GM12874 (cell line): ENCODE measurements around the gene MCAM.

Experiments
- CTCF ChIP-seq: IDR thresholded peaks from 2 replicates; pipeline ENCODE4 v1.5.1; 2011; ENCODE audit warnings: low read depth, mild to moderate bottlenecking, control low read depth, low read length, moderate library complexity; ENCODE audit not compliant: insufficient read depth

The MCAM gene

GRCh38 chr11:119316016-119316728 lies 758 bp downstream of the MCAM start:
- no peak for TF ChIP-seq CTCF

GRCh38 chr11:119315131-119316015 lies 1.6 kb downstream of the MCAM start:
- peak; percentile 27; the same call in 1 of the 2 replicates for TF ChIP-seq CTCF

- TF ChIP-seq CTCF: no peak
Observed at GRCh38 chr11:119314726-119315125, 2.2 kb downstream of the MCAM start.

GRCh38 chr11:119310682-119311052 lies 6.3 kb downstream of the MCAM start:
- no peak for TF ChIP-seq CTCF

GRCh38 chr11:119309953-119310681 lies 6.8 kb downstream of the MCAM start:
- TF ChIP-seq CTCF: no peak

- TF ChIP-seq CTCF: no peak
Observed at GRCh38 chr11:119309411-119309810, 7.5 kb downstream of the MCAM start.

- TF ChIP-seq CTCF: no peak
Observed at GRCh38 chr11:119307974-119308373, 9.0 kb downstream of the MCAM start.
